ENCODE data around the gene ETV7.

ETV7 gene

DNA sequence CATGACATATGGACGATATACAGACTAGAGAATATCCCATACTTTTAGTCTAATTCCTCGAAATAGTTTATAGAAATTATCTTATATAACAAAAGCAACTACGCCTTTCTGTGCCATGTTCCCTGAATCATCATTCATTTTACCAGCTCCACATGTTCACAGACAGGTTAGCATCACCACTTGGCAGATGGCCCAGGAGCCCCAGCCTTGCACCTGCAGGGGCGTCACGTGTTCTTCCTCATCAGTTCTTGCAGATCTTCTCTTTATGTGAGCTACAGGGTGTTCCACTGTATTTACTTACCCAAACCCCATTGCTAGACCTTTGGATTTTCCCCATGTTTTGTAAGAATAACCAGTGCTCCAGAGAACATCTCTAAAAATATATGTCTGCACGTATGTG lies 38.2 kb downstream of the ETV7 start:
- Histone ChIP-seq H3K36me3 (no peaks in the 10 kb centered on the region), H3K27ac (no peak overlapping the region), H3K4me3 (ENCODE audit: low read depth in 1 of 2, low read length in 1 of 2) (no peak overlapping the region), H3K27me3 (no peaks in the 10 kb centered on the region), H3K4me1 (ENCODE audit: control insufficient read depth in 1 of 2, insufficient read depth in 1 of 2, low read depth in 1 of 2, low read length in 1 of 2) (no peaks in the 10 kb centered on the region), H3K9me3 (no peaks in the 10 kb centered on the region)
- no peak for TF ChIP-seq CTCF (IDR thresholded peaks at IDR 0.05)

GRCh38 chr6:36347621-36348020 lies 39.8 kb downstream of the ETV7 start:
- Histone ChIP-seq H3K36me3 (no peaks in the 10 kb centered on the region), H3K4me1 (ENCODE audit: control insufficient read depth in 1 of 2, insufficient read depth in 1 of 2, low read depth in 1 of 2, low read length in 1 of 2) (no peaks in the 10 kb centered on the region), H3K9me3 (no peaks in the 10 kb centered on the region), H3K27me3 (no peaks in the 10 kb centered on the region), H3K27ac (no peak overlapping the region), H3K4me3 (ENCODE audit: low read depth in 1 of 2, low read length in 1 of 2) (no peak overlapping the region)
- no peak for TF ChIP-seq CTCF (IDR thresholded peaks at IDR 0.05)

GRCh38 chr6:36346486-36347273 lies 40.8 kb downstream of the ETV7 start:
- Histone ChIP-seq H3K27me3 (no peaks in the 10 kb centered on the region), H3K36me3 (no peaks in the 10 kb centered on the region), H3K27ac (no peak overlapping the region), H3K4me1 (ENCODE audit: control insufficient read depth in 1 of 2, insufficient read depth in 1 of 2, low read depth in 1 of 2, low read length in 1 of 2) (no peaks in the 10 kb centered on the region), H3K9me3 (no peaks in the 10 kb centered on the region), H3K4me3 (ENCODE audit: low read depth in 1 of 2, low read length in 1 of 2) (no peak overlapping the region)
- no peak for TF ChIP-seq CTCF (IDR thresholded peaks at IDR 0.05)

GRCh38 chr6:36345681-36346466 lies 41.6 kb downstream of the ETV7 start:
- no peaks in the 10 kb centered on the region for H3K36me3 ChIP-seq
- peaks cover 0 to 4% of the 10 kb centered on the region in 2 experiments for H3K4me1 ChIP-seq (ENCODE audit: control insufficient read depth in 1 of 2, insufficient read depth in 1 of 2, low read depth in 1 of 2, low read length in 1 of 2)
- no peak for TF ChIP-seq CTCF (IDR thresholded peaks at IDR 0.05)
- H3K27ac ChIP-seq: no peak overlapping the region
- no peak overlapping the region for H3K4me3 ChIP-seq (ENCODE audit: low read depth in 1 of 2, low read length in 1 of 2)
- H3K9me3 ChIP-seq: no peaks in the 10 kb centered on the region
- H3K27me3 ChIP-seq: peaks cover under 1% of the 10 kb centered on the region

- no peak for TF ChIP-seq CTCF (IDR thresholded peaks at IDR 0.05)
- Histone ChIP-seq H3K9me3 (no peaks in the 10 kb centered on the region), H3K4me1 (ENCODE audit: control insufficient read depth in 1 of 2, insufficient read depth in 1 of 2, low read depth in 1 of 2, low read length in 1 of 2) (peaks cover 0 to 8% of the 10 kb centered on the region in 2 experiments), H3K27me3 (peaks cover 21% of the 10 kb centered on the region), H3K4me3 (ENCODE audit: low read depth in 1 of 2, low read length in 1 of 2) (no peak overlapping the region), H3K36me3 (no peaks in the 10 kb centered on the region), H3K27ac (no peak overlapping the region)
Observed at GRCh38 chr6:36343109-36343680, 44.3 kb downstream of the ETV7 start.

All from neutrophil (primary cell).